NCI-H1092 treated with DMSO at 0.1 percent for 48 hours (cell line): ENCODE results near the gene EFHD2.
"Not testable (repeated sequence)": the region's sequence is repeated elsewhere in the genome, so short reads cannot be mapped to it uniquely, and the experiment has no call there.

Experiments
- DNase-seq: peaks from one replicate; lab custom pipeline; 2025; lab: John Stamatoyannopoulos, UW

EFHD2 gene

DNA sequence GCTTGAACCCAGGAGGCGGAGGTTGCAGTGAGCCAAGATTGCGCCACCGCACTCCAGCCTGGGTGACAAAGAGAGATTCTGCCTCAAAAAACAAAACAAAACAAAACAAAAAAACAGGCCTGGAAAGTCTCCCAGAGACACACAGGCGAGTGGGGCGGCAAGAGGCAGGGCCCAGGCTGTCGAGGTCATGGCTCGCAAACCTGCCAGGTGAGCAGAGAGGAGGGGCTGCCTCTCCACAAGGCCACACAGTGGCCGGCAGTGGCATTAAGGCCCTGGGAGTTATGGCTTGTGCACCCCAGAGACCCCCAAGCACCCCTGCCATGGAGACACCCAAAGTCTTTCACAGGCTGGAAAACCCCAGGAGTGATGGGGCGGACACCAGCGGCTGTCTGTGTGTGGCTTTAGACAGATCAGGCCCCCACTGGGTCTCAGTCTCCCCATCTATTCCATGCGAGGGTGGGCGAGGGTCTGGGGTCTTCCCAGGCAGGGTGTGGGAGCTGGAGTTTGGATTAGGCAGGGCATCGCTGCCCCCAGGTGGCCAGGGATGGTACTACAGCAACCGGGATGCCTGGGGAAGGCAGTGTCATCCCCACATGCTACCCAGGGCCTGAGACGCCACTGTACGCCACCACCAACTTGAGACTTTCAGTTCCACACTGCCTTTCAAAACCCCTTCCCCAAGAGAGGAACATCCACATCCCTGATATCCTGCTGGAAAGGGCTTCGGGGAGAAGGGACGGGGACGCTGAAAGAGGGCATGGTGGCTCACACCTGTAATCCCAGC lies 21.3 kb downstream of the EFHD2 start:
- DNase-seq: peak; percentile 45

DNA sequence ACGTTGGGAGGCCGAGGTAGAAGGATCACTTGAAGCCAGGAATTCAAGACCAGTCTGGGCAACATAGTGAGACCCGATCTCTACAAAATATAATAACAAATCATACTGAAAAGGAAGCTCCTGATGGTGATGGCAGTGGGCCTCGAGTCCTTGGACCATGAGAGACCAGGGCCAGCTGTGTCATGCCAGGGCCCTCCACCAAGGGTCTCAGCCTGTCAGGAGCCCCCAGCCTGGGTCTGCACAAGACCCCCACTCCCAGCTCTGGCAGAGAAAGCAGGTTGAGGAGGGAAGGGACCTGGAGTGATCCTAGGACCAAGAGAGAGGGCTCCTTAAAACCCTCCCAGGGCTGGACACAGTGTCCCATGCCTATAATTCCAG lies 21.9 kb downstream of the EFHD2 start:
- DNase-seq: no peak

DNA sequence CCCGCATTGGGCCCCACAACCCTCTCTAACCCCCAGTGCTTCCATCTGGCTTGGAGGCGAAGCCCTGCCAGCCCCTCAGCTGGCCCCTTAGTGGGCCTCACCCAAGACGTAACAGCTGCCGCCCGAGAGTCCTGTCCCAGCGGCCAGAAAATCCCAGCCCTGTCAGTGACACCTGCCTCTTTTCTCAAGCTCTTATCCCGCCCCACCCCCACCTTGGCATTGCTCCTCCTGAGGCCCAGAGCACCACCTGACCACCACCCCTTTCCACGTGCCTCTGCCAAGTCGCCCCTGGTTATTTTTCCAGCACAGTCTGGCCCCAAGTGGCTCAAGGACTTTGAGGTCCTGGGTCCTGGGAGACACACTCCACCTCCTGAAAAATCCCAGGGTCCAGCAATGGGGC lies 22.6 kb downstream of the EFHD2 start:
- peak; percentile 16 for DNase-seq

DNA sequence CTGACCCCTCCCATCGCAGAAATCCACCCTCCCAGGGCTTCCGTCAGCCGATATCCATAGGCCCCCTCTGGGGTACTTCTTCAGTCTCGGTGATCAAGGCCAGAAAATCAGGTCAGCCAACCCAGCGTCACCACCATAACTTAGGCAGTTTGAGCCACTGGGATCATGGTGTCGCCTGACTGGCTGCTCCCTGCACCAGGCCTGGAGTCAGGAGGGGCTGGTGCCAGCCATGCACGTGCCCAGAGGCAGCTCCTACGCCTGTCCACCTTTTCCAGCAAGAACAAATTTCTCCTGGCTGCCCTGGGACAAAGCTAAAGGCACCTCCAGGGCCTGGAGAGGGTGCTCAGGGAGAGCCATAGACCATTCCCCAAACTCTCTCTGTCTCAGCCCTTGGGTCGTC lies 23.8 kb downstream of the EFHD2 start:
- DNase-seq: no peak

DNA sequence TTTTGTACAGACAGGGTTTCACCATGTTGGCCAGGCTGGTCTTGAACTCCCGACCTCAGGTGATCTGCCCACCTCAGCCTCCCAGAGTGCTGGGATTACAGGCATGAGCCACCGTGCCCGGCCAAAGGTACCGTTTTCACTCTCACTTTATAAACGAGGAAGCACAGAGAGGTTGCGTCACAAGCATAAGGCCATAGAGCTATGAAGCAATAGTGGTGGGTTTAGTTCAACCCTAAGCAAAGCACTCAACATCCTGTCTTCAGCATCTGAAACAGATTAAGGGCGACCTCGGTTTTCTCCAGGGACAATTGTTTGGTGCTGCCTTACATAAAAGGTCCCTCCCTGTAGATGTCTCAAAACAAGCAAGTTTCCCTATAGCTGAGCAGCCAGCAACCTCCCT lies 25.1 kb downstream of the EFHD2 start:
- DNase-seq: not testable (repeated sequence)

DNA sequence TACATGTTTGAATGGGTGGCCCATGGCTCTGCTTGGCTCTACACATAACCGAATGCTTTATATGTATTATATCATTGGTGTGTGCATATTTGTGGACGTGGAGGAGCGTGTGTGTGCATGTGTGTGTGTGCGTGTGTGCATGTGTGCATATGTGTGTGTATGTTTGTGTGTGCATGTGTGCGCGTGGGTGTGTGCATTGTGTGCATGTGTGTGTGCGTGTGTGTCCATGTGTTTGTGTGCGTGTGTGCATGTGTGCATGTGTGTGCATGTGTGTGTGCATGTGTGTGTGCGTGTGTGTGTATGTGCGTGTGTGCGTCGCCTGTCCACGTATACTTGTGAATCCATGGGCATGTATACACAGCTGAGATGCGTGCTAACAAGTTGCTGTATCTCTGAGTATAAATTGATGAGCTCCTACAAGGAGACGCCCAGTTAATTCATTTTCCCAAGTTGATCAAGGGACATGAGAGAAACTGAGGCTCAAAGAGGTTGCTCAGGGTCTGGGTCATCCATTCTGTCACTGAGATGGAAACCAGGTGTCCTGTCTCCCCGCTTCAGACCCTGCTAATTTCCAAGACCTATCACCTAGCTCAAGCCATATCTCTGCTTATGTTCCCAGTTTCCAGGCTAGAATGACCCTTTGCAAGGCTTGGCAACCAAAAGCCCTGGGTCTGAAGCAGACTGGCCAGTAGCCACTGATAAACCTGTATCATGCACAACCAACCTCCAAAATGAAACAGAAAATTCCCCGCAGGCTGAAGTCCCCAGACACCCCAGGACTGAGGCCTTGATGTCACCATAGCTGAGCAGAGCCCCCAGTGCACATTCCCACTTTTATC lies 25.8 kb downstream of the EFHD2 start:
- DNase-seq: no peak

DNA sequence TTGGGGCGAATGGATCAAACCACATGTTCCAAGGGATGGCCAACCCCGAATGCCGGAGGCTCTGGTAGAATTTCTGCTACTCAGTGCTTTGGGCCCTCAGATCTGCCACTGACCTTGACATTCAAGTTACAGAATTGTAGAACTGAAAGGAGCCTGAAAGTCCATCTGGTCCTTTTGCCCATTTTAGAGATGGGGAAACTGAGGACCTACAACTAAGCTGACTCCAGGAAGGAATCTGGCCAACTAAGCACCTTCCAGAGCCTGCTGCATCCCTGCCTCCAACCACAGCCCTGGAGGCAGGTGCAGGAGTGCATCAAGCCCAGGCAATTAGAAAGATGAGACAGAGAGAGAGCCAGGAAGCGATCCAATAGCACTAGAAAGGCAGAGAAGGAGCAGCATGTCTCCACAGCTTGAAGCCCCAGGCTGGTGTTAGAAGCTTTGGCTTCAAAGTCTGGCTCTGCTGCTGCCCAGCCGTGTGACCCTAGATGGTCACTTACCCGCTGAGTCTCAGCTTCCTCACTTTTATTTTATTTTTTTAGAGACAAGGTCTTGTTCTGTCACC lies 27.3 kb downstream of the EFHD2 start:
- DNase-seq: peak; percentile 30

DNA sequence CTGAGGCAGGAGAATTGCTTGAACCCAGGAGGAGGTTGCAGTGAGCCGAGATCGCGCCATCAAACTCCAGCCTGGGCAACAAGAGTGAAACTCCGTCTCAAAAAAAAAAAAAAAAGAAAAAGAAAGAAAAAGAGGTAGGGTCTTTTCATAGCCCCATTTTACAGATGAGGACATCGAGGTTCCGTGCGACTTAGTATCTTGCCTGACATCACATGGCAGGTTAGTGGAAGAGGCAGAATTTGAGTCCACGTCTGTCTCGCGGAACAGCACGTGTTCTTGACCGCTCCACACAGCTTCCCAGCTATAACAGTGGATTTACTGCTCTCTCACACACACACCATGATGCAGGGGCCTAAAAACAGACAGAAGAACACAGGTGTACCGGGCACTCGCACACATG lies 29.6 kb downstream of the EFHD2 start:
- DNase-seq: no peak

DNA sequence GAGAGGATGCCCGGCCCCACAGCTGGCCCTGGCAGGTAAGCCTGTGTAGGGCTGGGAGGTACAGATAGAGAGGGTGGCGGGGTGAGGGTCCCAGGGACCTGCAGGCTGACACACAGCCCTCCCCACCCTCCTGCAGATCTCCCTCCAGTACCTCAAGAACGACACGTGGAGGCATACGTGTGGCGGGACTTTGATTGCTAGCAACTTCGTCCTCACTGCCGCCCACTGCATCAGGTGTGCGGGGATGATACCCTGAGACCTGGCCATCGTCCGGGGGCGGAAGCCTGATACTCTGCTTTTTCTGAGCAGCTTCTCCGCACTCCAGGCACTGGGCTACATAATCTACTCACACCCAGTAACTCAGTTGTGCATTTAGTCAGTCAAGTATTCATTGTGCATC lies 30.7 kb downstream of the EFHD2 start:
- no peak for DNase-seq

DNA sequence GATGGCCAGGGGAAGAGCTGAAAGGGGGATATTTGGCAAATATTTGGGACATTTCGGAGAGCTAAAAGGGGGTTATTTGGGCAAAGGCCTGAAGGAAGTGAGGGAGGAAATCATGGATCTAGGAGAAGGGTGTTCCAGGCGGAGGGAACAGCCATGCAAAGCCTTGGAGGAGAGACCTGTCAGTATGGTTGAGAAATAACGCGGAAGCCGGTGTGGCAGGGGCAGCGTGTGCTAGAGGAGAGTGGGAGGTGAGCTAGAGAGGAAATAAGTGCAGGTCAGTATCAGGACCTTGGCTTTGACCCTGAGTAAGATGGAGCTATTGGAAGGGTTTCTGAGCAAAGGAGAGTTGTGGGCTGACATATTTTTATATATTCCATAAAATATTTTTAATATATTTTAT lies 31.6 kb downstream of the EFHD2 start:
- DNase-seq: no peak

DNA sequence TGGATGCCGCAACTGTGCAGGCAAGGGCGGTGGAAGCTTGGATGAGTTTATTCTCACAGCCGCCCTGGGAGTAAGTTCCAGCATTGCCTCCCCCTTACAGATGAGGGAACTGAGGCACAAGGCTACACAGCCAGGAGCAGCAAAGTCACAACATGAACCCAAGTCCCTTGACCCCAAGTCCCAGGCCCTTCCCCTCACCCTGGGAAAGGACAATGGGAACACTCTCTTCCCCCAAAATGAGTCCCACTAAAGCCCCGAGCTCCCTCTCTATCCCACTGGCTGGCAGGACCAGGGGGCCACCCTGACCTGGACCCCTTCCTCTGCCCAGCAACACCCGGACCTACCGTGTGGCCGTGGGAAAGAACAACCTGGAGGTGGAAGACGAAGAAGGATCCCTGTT lies 32.4 kb downstream of the EFHD2 start:
- DNase-seq: no peak

DNA sequence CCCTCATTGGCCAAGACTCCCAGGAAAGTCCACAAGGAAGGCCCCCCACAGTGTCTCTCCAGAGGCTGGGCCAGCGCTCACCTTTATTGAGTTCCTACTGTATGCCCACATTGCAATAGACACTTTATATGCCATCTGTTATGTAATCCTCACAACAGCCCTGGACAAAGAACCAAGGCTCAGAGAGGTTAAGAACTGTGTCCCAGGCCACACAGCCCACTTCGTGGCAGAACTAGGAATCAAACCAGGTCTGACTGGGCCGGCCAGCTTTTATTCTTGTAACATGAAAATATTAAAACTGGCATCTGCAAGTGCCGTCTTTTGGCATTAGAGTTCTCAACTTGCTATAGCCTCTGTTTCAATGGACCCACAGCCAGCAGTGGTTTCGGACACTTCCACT lies 33.1 kb downstream of the EFHD2 start:
- DNase-seq: no peak

DNA sequence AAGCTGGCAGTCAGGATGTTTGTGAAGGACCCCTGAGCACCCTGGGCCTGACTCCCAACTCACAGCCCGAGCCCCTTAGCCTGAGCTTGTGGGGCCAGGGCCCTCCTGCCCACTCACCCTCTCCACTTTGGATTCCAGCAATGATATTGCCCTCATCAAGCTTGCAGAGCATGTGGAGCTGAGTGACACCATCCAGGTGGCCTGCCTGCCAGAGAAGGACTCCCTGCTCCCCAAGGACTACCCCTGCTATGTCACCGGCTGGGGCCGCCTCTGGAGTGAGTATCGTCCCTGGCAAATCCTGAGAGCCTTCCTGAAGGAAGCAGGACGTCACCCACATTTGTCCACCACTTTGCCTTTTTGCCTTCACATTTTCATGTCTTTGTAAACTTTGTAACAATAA lies 33.6 kb downstream of the EFHD2 start:
- no peak for DNase-seq

DNA sequence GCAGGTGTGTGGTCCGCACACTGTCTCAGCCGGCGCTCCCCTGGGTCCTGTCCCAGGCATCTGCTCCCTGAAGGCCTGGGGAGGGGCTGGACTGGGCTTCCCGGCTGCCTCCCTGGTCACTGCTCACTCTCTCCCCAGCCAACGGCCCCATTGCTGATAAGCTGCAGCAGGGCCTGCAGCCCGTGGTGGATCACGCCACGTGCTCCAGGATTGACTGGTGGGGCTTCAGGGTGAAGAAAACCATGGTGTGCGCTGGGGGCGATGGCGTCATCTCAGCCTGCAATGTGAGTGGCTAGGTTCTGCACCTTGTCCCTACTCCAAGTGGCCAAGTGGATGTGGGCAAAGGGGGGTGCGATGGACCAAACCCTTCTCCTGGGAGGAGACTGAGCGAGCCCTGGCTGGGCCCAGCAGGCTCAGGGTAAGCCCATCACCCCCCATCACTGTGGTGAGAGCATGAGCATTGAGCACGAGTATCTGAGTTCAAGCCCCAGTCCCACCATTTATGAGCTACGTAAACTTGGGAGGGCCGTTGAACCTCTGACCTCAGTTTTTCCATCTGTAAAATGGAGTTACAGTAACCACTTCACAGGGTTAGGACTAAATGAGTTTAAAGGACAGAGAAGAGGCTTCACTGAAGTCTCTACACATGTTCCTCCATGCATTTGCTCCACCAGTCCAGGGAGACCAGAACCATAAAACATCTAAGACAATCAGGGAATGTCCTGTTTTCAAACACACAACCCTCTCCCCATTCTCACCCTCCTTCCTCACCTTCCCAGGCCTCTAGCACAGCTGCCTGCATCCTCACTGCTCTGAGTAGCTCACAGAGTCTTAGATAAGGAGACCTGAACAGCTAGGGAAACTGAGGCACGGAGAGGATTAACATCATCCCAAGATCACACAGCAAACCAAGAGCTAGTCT lies 35.0 kb downstream of the EFHD2 start:
- DNase-seq: no peak

DNA sequence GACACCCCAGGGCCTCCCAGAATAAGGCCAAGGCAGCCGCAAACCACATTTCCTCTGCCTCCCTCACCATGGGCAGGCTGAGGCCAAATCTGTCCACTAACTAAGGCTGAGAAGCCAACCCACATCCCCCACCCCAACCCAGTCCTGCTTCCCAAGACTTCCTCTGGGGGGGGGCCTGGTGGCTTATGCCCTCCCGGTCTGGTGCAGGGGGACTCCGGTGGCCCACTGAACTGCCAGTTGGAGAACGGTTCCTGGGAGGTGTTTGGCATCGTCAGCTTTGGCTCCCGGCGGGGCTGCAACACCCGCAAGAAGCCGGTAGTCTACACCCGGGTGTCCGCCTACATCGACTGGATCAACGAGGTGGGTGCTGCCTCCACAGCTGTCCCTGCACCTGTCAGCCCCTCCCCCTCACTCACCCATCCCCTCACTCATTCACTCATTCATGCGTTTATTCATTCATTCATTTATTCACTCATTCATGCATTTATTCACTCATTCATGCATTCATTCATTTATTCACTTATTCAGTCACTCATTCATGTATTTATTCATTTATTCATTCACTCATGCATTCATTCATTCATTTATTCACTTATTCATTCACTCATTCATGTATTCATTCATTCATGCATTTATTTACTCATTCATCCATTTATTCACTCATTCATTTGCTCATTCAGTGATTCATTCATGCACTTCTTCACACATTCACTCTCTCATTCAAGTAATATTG lies 35.9 kb downstream of the EFHD2 start:
- no peak for DNase-seq

DNA sequence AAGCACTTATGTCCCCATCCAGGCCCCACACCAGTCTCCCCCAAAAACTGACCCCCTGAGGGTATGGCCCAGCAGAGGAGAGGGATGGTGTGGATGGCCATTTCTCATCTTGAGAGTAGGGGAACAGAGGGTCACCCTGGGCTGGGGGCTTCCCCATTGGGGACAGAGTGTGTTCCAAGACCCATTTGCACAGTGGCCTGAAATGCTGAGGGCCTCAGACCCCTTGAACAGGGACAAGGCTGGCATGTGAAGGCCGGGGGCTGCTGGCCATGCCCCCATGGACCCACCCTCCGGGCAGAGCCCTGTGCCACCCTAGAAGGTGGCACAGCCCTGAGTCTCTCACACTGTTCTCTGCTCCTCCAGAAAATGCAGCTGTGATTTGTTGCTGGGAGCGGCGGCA lies 36.5 kb downstream of the EFHD2 start:
- no peak for DNase-seq

DNA sequence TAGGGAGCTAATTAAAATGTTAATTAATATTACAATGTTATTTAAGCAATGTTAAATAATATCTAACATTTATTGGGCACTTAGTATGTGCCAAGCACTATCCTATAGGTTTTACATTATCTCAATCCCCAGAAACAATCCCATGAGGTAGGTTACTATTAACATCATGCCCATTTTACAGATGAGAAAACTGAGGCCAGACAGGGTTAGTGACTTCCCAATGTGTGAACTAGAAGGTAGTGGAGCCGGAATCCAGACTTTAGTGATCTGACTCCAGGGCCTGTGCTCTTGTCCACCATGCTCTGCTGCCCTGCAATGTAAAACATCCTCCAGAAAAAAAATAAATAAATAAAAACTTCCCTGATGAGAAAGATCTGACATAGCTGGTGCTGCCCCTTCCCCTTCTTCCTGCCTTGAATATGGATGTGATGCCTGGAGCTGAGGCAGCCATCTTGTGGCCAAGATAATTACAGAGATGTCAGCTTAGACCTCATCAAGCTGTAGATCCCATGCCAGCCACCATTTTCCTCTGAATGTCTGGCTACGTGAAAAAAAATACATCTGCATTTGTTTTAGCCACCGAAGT lies 39.3 kb downstream of the EFHD2 start:
- DNase-seq: no peak

DNA sequence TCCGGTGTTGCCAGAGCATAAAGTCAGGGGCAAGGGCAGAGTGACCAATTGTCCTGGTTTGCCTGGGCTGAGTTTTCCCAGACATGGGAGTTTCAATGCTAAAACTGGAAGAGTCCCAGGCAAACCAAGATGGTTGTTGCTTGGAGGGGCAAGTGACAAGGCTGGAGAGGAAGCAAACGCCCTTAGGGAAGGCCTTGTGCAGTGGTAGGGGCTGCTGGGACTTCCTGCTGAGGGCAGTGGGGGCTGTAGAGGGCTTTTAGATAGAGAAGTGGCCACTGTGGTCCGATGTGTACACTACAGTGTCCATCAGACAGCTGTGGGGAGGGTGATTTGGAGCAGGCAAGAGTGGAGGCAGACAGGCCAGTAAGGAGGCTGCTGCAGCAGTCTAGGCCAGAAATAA lies 39.9 kb downstream of the EFHD2 start:
- DNase-seq: no peak

DNA sequence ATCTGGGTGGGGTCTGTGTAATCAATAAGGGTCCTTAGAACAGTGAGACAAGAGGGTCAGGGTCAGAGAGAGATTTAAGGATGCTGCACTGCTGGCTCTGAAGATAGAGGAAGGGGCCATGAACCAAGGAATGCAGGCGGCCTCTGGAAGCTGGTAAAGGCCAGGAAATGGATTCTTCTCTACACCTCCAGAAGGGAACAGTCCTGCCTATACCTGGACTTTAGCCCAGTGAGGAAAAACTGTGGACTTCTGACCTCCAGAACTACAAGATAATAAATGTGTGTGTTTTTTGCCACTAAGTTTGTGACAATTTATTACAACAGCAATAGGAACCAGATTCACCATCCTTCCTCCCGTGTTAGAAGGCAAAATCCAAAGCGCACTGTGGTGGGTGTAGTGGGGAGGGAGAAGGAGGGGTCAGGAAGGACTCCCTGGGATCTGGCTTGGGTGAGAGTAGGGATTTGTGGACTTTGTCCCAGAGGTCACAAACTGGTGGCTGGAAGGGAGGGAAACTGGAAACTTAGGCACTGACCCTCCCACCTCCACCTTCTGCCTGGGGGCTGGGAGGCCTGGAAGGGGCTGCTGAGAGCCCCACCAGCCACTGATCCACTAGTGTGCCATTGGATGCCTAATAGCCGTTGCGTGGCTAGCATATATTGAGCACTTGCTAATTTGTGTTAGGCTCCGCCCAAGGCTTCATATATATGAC lies 41.5 kb downstream of the EFHD2 start:
- DNase-seq: no peak

DNA sequence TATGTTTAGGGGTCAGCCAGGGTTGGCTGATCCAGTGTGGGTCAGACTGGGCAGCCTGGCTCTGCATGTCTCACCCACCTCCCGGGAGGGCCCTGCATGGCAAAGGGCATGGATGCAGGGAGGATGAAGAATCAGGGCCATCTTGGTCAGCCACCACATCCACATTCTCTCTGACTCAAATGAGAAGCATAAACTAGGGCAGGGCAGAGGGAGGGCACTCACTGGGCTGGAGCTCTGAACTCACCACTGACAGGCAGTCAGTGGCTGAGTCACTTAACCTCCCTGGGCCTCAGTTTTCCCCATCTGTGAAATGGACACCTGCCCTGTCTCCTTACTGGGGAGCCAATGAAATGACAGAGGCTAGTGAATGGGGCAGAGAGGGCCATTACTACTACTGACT lies 42.5 kb downstream of the EFHD2 start:
- DNase-seq: no peak
